Mesodermal cell (in vitro differentiated cells): ENCODE measurements around the gene CAND2.

ENCODE experiments used
- H3K27ac ChIP-seq: 2 replicates; pipeline ENCODE4 v1.7.0; 2013; ENCODE audit warnings: mild to moderate bottlenecking, low read depth, low read length, moderate library complexity; ENCODE audit not compliant: severe bottlenecking
- H3K36me3 ChIP-seq: 2 replicates; pipeline ENCODE4 v1.7.1; 2013; ENCODE audit warnings: mild to moderate bottlenecking, low read length, moderate library complexity; ENCODE audit not compliant: control insufficient read depth, insufficient read depth
- H3K4me1 ChIP-seq: one replicate; pipeline ENCODE4 v1.7.1; 2013; ENCODE audit warnings: mild to moderate bottlenecking, low read length; ENCODE audit not compliant: insufficient read depth, control insufficient read depth, poor library complexity, severe bottlenecking
- H3K4me3 ChIP-seq: 2 replicates; pipeline ENCODE4 v1.7.0; 2013; ENCODE audit warnings: low read length, control low read depth, mild to moderate bottlenecking; ENCODE audit not compliant: insufficient read depth, poor library complexity, severe bottlenecking; ENCODE audit errors: extremely low read depth
- H3K9me3 ChIP-seq: 2 replicates; pipeline ENCODE4 v1.7.1; 2013; ENCODE audit warnings: mild to moderate bottlenecking, low read length, moderate library complexity; ENCODE audit not compliant: control insufficient read depth
- WGBS, 2 experiments: methylation state at CpG; one replicate each; pipeline ENCODE4 v1.1.5; 2013; ENCODE audit warnings: missing lambda C conversion rate in 2 of 2; ENCODE audit not compliant: insufficient coverage in 2 of 2; 5-methylcytosine and 5-hydroxymethylcytosine counted together

CAND2 gene

DNA sequence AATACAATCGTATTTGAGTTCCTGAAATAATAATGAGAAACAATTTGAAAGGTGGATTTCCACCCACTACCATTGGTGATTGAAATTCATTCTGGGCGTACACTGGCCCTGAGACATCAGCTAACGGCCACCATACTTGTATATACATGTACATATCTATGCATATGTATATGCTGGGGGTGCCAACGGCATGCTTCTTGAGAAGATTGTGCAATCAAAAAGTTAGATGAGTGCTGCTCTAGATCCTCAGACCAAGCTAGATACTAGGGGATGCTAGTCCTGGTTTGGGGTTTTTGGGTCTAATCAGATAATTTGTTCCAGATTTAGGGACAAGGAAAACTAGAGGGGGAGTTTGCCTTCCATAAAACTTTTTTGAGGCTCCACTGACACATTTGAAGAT is 40.3 kb upstream of the CAND2 start:
- Histone ChIP-seq H3K4me3 (no peak overlapping the region), H3K27ac (no peak overlapping the region), H3K36me3 (no peaks in the 10 kb centered on the region), H3K9me3 (no peaks in the 10 kb centered on the region), H3K4me1 (peaks cover 12% of the 10 kb centered on the region)
- WGBS, 2 experiments, result 100% methylated on average over 1 of the region's 4 CpGs; no CpG with 5 or more reads in 1 of the 2 experiments

DNA sequence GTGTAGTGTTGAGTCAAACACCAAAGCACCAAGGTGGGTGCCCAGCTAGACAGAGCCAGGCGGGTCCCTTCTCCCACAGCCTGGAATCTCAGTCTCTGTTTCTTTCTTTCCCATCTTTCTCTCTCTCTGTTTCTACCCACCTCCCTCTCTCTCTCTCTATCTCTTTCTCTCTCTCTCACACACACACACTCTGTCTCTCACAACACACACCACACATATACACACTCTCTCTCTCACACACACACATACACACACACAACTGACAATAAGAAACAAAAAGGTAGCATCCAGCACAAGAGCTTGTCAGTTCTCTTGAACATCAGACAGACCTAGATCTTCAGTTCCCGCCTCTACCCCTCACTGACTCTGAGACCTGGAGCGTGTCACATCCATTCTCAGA is 39.8 kb upstream of the CAND2 start:
- WGBS, 2 experiments, result 84 to 94% methylated on average over 3 of the region's 3 CpGs
- no peaks in the 10 kb centered on the region for H3K36me3 ChIP-seq
- H3K9me3 ChIP-seq, result no peaks in the 10 kb centered on the region
- peaks cover 12% of the 10 kb centered on the region for H3K4me1 ChIP-seq
- H3K27ac ChIP-seq, result no peak overlapping the region
- no peak overlapping the region for H3K4me3 ChIP-seq

DNA sequence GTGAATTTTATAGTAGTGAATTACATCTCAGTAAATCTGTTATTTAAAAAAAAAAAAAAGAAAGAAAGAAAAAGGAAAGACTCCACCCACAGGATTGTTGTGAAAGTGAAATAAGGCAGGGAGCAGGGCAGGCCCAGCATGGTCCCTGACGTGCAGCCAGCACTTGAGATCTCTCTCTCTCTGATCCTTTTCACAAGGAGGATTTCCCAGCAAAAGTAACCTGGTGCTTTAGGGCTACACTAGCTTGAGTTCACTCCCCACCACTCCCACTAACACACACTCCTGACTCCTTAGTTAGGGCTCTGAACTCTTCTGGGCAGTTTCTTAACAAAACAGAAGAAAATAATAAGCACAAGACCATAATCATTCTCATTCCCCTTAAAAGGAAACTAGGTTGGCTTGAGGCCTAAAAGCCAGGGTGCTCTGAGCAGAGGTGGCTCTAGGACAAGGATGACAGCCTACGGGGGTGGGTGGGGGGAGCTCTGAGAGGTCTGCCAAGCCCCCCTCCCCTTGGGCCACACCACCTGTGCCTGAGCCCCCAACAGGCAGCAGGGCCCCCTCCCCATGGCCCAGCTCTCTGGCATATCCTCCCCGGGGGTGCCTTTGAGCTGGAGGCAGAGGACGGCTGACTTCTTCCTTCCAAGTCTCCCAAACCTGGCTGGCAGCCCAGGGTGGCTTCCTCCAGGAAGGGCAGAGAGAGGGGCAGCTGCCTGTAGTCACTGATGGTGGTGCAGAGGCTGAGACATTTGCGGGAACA is 38.3 kb upstream of the CAND2 start:
- Histone ChIP-seq H3K9me3 (no peaks in the 10 kb centered on the region), H3K36me3 (no peaks in the 10 kb centered on the region), H3K4me1 (peaks cover 12% of the 10 kb centered on the region), H3K27ac (no peak overlapping the region), H3K4me3 (no peak overlapping the region)
- WGBS, 2 experiments, result 75 to 93% methylated on average over 2 to 3 of the region's 5 CpGs

DNA sequence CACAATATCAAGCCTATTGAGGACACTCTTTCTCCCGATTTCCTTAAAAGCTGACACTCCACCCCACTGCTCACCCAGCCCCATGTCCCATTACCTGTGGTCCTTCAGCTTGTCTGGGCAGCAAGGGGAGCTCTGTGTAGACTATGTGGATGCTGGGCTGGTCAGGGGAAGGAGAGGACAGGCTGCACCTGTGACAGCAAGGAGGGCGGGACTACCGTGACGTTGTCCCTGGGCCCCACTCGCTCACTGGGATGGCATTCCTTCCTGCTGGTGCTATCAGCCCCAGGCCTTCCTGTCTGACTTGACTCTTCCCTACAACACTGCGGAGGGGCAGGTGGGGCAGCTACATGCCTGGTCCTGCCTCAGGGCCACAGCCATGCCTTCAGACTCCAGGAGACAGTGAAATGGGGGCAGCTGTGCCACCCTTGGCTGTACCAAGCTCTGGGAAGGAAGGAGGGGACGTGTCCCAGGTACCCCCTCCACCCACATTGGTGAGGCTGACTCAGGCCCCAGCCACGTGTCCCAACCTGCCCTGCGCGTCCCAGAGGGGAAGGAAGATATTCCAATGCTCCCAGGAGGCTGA is 37.3 kb upstream of the CAND2 start, which contains the start of gene TMEM40:
TSS of gene TMEM40 (minus strand) at position 163 of the 583 bp plus-strand sequence. CDS start 9,427 bp downstream, outside the sequence.
- Histone ChIP-seq H3K4me1 (peaks cover 15% of the 10 kb centered on the region), H3K4me3 (no peak within 1 kb of the TSS), H3K36me3 (no peaks in the 10 kb centered on the region), H3K9me3 (no peaks in the 10 kb centered on the region), H3K27ac (no peak within 1 kb of the TSS)
- 68 to 80% methylated on average over 5 to 6 of the region's 10 CpGs for WGBS, 2 experiments

DNA sequence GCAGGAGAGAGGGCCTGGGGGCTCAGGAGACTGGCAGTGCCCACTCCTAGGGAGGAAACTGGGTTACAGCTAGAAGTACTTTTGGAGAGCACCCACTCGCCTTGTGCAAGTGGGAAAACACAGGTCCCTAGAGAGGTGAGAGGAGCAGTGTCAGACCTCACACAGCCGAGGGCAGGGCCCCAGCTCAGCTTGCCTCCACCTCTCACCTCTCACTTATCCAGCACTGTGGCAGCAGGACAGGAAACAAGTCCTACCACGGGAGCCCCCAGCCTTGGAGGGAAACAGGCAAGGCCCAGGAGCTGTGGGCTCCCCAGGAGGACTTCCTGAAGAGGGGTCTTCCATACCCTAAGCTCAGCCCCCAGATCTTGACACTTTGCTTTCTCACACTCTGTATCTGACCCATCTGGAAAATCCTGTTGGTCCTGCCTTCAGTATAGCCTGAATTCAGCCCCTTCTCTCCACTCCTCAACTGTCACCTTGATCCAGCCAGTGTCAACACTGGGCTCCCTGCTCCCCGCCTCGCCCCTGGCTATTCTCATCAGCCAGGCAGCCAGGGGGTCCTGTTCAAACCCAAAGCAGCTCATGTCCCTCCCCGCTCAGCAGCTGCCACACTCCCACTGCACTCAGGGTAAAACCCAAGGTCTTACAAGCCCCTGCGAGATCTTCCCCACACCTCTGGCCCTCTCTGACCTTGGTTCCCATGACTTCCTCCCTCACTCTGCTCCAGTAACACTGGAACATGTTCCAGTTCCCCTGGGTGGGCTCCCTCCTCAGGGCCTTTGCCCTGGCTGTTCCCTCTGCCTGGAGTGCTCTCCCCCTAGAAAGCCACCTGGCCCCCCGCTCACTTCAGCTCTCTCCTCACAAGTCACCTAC is 36.6 kb upstream of the CAND2 start:
- Histone ChIP-seq H3K36me3 (no peaks in the 10 kb centered on the region), H3K9me3 (no peaks in the 10 kb centered on the region), H3K27ac (no peak overlapping the region), H3K4me3 (no peak overlapping the region), H3K4me1 (peaks cover 15% of the 10 kb centered on the region)
- 77 to 80% methylated on average over 5 to 7 of the region's 8 CpGs for WGBS, 2 experiments

- no peak overlapping the region for H3K27ac ChIP-seq
- WGBS, 2 experiments, result 76 to 83% methylated on average over 5 of the region's 8 CpGs
- no peaks in the 10 kb centered on the region for H3K36me3 ChIP-seq
- no peak overlapping the region for H3K4me3 ChIP-seq
- no peaks in the 10 kb centered on the region for H3K9me3 ChIP-seq
- H3K4me1 ChIP-seq, result peaks cover 12% of the 10 kb centered on the region
Observed at GRCh38 chr3:12764171-12764776, 32.2 kb upstream of the CAND2 start.

GRCh38 chr3:12766541-12766940 is 29.9 kb upstream of the CAND2 start:
- H3K4me1 ChIP-seq, result peaks cover 3% of the 10 kb centered on the region
- no peaks in the 10 kb centered on the region for H3K9me3 ChIP-seq
- no peak overlapping the region for H3K27ac ChIP-seq
- H3K4me3 ChIP-seq, result no peak overlapping the region
- 83 to 100% methylated on average over 1 to 2 of the region's 6 CpGs for WGBS, 2 experiments
- H3K36me3 ChIP-seq, result no peaks in the 10 kb centered on the region

DNA sequence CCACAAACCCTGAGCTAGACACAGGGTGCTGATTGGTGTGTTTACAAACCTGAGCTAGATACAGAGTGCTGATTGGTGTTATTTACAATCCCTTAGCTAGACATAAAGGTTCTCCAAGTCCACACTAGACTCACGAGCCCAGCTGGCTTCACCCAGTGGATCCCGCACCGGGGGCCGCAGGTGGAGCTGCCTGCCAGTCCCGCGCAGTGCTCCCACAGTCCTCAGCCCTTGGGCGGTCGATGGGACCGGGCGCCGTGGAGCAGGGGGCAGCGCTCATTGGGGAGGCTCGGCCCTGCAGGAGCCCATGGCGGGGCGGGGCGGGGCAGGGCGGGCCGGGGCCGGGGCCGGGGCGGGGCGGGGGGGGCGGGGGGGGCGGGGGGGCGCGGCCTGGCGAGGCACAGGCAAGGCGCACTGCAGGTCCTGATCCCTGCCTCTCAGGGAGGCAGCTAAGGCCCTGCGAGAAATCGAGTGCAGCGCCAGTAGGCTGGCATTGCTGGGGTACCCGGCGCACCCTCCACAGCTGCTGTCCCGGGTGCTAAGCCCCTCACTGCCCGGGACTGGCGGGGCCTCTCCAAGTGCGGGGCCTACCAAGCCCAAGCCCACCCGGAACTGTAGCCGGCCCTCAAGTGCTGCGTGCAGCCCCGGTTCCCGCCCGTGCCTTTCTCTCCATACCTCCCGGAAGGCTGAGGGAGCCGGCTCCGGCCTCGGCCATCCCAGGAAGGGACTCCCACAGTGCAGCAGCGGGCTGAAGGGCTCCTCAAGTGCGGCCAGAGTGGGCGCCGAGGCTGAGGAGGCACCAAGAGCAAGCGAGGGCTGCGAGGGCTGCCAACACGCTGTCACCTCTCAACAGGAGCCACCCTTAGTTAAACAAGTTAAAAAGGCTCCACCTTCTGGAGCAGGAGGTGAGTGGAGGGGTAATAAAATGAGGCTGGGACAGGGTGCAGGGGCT is 27.6 kb upstream of the CAND2 start:
- WGBS, 2 experiments, result 85 to 90% methylated on average over 24 of the region's 54 CpGs
- no peak overlapping the region for H3K27ac ChIP-seq

DNA sequence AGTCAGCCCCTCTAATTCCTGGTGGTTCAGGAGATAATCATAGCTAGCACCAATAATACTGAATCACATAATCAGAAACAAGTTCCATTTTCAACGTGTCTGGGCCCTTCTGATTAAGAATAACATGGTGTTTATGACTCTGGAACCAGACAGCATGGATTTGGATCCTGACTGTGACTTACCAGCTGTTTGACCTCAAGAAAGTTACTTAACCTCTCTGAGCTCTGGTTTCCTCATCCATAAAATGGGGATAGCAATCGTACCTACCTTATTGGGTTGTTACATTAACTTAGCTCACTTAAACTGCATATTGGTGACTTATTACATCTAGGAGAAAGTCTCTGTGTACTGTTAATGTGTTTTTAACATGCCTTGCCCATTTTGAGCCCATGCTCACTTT is 26.7 kb upstream of the CAND2 start:
- WGBS, 2 experiments, result 83 to 100% methylated on average over 1 of the region's 2 CpGs
- no peak overlapping the region for H3K4me3 ChIP-seq
- H3K36me3 ChIP-seq, result no peaks in the 10 kb centered on the region
- no peaks in the 10 kb centered on the region for H3K9me3 ChIP-seq
- H3K27ac ChIP-seq, result no peak overlapping the region
- no peaks in the 10 kb centered on the region for H3K4me1 ChIP-seq

More for the DNA sequence above, 27.6 kb upstream of the CAND2 start:
- H3K4me3 ChIP-seq, result no peak overlapping the region
- no peaks in the 10 kb centered on the region for H3K4me1 ChIP-seq
- no peaks in the 10 kb centered on the region for H3K36me3 ChIP-seq
- H3K9me3 ChIP-seq, result no peaks in the 10 kb centered on the region
